PC-9 (cell line): ENCODE data around the gene NHSL1.
A peak's percentile ranks its signal among the peaks of the same experiment; 100 is the strongest.

Experiments
- EZH2 ChIP-seq: fragments of 200-600 bp; sonication (generic); IDR thresholded peaks from 2 replicates; pipeline ENCODE4 v1.8.0; 2017; ENCODE audit warnings: antibody characterized with exemption, low read depth
- TF ChIP-seq, protein P1 (sequence below): fragments of 200-600 bp; sonication (generic); conservative IDR thresholded peaks from 2 replicates; pipeline ENCODE4 v1.6.1; 2017; ENCODE audit warnings: mixed run types, antibody characterized with exemption, mild to moderate bottlenecking, moderate library complexity

DNA sequence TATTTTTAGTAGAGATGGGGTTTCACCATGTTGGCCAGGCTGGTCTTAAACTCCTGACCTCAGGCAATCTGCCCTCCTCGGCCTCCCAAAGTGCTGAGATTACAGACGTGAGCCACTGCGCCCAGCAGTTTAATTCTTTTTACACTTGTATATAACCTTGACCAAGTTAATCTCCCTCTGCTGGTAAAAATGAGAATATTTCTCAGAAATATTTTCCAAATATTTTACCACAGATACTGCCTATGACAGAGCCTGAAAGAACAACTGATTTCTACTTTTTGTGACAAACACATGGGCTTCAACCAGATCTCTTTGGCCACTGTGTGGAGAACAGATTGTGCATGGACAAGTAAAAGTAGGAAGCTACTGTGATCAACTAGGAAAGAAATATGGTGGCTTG is 21.2 kb upstream of the NHSL1 start:
- TF ChIP-seq, protein P1, sequence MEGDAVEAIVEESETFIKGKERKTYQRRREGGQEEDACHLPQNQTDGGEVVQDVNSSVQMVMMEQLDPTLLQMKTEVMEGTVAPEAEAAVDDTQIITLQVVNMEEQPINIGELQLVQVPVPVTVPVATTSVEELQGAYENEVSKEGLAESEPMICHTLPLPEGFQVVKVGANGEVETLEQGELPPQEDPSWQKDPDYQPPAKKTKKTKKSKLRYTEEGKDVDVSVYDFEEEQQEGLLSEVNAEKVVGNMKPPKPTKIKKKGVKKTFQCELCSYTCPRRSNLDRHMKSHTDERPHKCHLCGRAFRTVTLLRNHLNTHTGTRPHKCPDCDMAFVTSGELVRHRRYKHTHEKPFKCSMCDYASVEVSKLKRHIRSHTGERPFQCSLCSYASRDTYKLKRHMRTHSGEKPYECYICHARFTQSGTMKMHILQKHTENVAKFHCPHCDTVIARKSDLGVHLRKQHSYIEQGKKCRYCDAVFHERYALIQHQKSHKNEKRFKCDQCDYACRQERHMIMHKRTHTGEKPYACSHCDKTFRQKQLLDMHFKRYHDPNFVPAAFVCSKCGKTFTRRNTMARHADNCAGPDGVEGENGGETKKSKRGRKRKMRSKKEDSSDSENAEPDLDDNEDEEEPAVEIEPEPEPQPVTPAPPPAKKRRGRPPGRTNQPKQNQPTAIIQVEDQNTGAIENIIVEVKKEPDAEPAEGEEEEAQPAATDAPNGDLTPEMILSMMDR = peak; percentile 86
- TF ChIP-seq EZH2 = no peak
